Right renal pelvis (tissue), 4 donors: Measurements from ENCODE around the gene CEBPA. TPM values are rescaled to one million over a fixed set of nuclear protein-coding genes. Genes with fewer than 3 reads are reported as not detected.
"Not testable (repeated sequence)": the region's sequence is repeated elsewhere in the genome, so short reads cannot be mapped to it uniquely, and the experiment has no call there.

ENCODE experiments used
- DNase-seq, 4 donors: peaks; one replicate each; pipeline ENCODE4 v3.0.0-alpha.2; 2013; ENCODE audit warnings: low read depth in 4 of 4, low spot score in 3 of 4, missing footprints in 1 of 4
- polyA plus RNA-seq, 4 donors: library from polyadenylated mRNA; unstranded; fragments of 120-200 nt; gene quantifications; one replicate each; pipeline ENCODE4 v1.2.1, GENCODE V29; 2013; ENCODE audit not compliant: insufficient read length in 4 of 4

The CEBPA gene
- polyA plus RNA-seq, 4 donors, result 3.1 to 5.5 (median 4.1) TPM

- no peak for DNase-seq
Measured at GRCh38 chr19:33301900-33302174, 497 bp downstream of the CEBPA start.

- DNase-seq, result no peak
Measured at GRCh38 chr19:33301144-33301899, 1.0 kb downstream of the CEBPA start.

- no peak for DNase-seq
Measured at GRCh38 chr19:33300894-33301143, 1.5 kb downstream of the CEBPA start.

GRCh38 chr19:33300009-33300893, 2.1 kb downstream of the CEBPA start:
- DNase-seq, result no peak

GRCh38 chr19:33299051-33299688, 3.2 kb downstream of the CEBPA start:
- no peak for DNase-seq

GRCh38 chr19:33298146-33298911, 4.0 kb downstream of the CEBPA start:
- DNase-seq, result no peak

GRCh38 chr19:33297401-33298145, 4.8 kb downstream of the CEBPA start:
- DNase-seq, result no peak

- no peak for DNase-seq
Measured at GRCh38 chr19:33296488-33296971, 5.8 kb downstream of the CEBPA start.

GRCh38 chr19:33295621-33296487, 6.5 kb downstream of the CEBPA start:
- no peak for DNase-seq

- DNase-seq, result not testable (repeated sequence)
Measured at GRCh38 chr19:33295046-33295445, 7.3 kb downstream of the CEBPA start.

- no peak for DNase-seq
Measured at GRCh38 chr19:33294058-33294798, 8.1 kb downstream of the CEBPA start.

- no peak for DNase-seq
Measured at GRCh38 chr19:33293255-33294057, 8.9 kb downstream of the CEBPA start.

- DNase-seq, result no peak
Measured at GRCh38 chr19:33292595-33293254, 9.6 kb downstream of the CEBPA start.

GRCh38 chr19:33291623-33292534, 10.5 kb downstream of the CEBPA start:
- no peak for DNase-seq

- DNase-seq, result no peak
Measured at GRCh38 chr19:33290956-33291622, 11.2 kb downstream of the CEBPA start.
